Measurements from ENCODE around the gene PLXNB3. TPM values are rescaled to one million over a fixed set of nuclear protein-coding genes. Genes with fewer than 3 reads are reported as not detected.

Gene PLXNB3
- total and polyA plus RNA-seq, 2 experiments from 2014 or later, result 0.70 to 4.1 TPM

- no peaks in the 10 kb centered on the region for H3K79me2 ChIP-seq (replicated peaks; ENCODE audit: insufficient read depth)
- H3K4me2 ChIP-seq, result no peak overlapping the region
- no peaks in the 10 kb centered on the region for H3K4me1 ChIP-seq (ENCODE audit: insufficient read depth)
- no peaks in the 10 kb centered on the region for H3K27me3 ChIP-seq (ENCODE audit: insufficient read depth)
- ATAC-seq, result no peak
- H3K9me2 ChIP-seq (ENCODE audit: insufficient read depth), result no peaks in the 10 kb centered on the region
- Mint-ChIP-seq H3K27me3 (ENCODE audit: insufficient read depth, low read depth, poor library complexity) (peaks cover 3% of the 10 kb centered on the region), H3K36me3 (ENCODE audit: low read depth) (no peaks in the 10 kb centered on the region), H3K4me3 (no peak overlapping the region), H3K27ac (no peak overlapping the region), H3K4me1 (no peaks in the 10 kb centered on the region), H3K9me3 (no peaks in the 10 kb centered on the region)
- no peak overlapping the region for H3K27ac ChIP-seq (ENCODE audit: low read depth)
- TF ChIP-seq CTCF (conservative IDR thresholded peaks at IDR 0.05; ENCODE audit: low read depth in 2 of 2) (no peak), NANOG (IDR thresholded peaks at IDR 0.05; ENCODE audit: borderline replicate concordance) (no peak), POLR2AphosphoS5 (IDR thresholded peaks at IDR 0.05; ENCODE audit: low read depth) (no peak), ZNF331 (CRISPR knock-in tag; IDR thresholded peaks at IDR 0.05; ENCODE audit: low read depth) (no peak)
- H4K20me1 ChIP-seq (replicated peaks; ENCODE audit: insufficient read depth), result no peaks in the 10 kb centered on the region
- H3K36me3 ChIP-seq (ENCODE audit: insufficient read depth), result no peaks in the 10 kb centered on the region
- H2AFZ ChIP-seq, result no peak overlapping the region
- no peak for DNase-seq (ENCODE audit: low spot score)
- H3F3A ChIP-seq (replicated peaks; ENCODE audit: low read depth), result no peaks in the 10 kb centered on the region
- H3K4me3 ChIP-seq, result no peak overlapping the region
Observed at GRCh38 chrX:153772316-153773217, 8.5 kb downstream of the PLXNB3 start.

- Histone ChIP-seq H3K4me2 (no peak overlapping the region), H3K9me2 (ENCODE audit: insufficient read depth) (no peaks in the 10 kb centered on the region), H3K36me3 (ENCODE audit: insufficient read depth) (no peaks in the 10 kb centered on the region), H3K4me1 (ENCODE audit: insufficient read depth) (no peaks in the 10 kb centered on the region), H2AFZ (no peak overlapping the region), H4K20me1 (replicated peaks; ENCODE audit: insufficient read depth) (no peaks in the 10 kb centered on the region), H3K27me3 (ENCODE audit: insufficient read depth) (no peaks in the 10 kb centered on the region), H3K79me2 (replicated peaks; ENCODE audit: insufficient read depth) (no peaks in the 10 kb centered on the region), H3K27ac (ENCODE audit: low read depth) (no peak overlapping the region), H3F3A (replicated peaks; ENCODE audit: low read depth) (no peaks in the 10 kb centered on the region), H3K4me3 (no peak overlapping the region)
- no peak overlapping the region for H3K4me3 Mint-ChIP-seq
- H3K9me3 Mint-ChIP-seq, result no peaks in the 10 kb centered on the region
- DNase-seq (ENCODE audit: low spot score) (no peak), ATAC-seq (no peak)
- no peak overlapping the region for H3K27ac Mint-ChIP-seq
- peaks cover 3% of the 10 kb centered on the region for H3K27me3 Mint-ChIP-seq (ENCODE audit: insufficient read depth, low read depth, poor library complexity)
- no peaks in the 10 kb centered on the region for H3K36me3 Mint-ChIP-seq (ENCODE audit: low read depth)
- no peaks in the 10 kb centered on the region for H3K4me1 Mint-ChIP-seq
- TF ChIP-seq ZNF331 (CRISPR knock-in tag; IDR thresholded peaks at IDR 0.05; ENCODE audit: low read depth) (no peak), CREB1 (CRISPR knock-in tag; IDR thresholded peaks at IDR 0.05; ENCODE audit: low read depth) (no peak), REST (IDR thresholded peaks at IDR 0.05; ENCODE audit: unreplicated experiment) (no peak), POLR2AphosphoS5 (IDR thresholded peaks at IDR 0.05; ENCODE audit: low read depth) (no peak)
- TF ChIP-seq, protein P1, sequence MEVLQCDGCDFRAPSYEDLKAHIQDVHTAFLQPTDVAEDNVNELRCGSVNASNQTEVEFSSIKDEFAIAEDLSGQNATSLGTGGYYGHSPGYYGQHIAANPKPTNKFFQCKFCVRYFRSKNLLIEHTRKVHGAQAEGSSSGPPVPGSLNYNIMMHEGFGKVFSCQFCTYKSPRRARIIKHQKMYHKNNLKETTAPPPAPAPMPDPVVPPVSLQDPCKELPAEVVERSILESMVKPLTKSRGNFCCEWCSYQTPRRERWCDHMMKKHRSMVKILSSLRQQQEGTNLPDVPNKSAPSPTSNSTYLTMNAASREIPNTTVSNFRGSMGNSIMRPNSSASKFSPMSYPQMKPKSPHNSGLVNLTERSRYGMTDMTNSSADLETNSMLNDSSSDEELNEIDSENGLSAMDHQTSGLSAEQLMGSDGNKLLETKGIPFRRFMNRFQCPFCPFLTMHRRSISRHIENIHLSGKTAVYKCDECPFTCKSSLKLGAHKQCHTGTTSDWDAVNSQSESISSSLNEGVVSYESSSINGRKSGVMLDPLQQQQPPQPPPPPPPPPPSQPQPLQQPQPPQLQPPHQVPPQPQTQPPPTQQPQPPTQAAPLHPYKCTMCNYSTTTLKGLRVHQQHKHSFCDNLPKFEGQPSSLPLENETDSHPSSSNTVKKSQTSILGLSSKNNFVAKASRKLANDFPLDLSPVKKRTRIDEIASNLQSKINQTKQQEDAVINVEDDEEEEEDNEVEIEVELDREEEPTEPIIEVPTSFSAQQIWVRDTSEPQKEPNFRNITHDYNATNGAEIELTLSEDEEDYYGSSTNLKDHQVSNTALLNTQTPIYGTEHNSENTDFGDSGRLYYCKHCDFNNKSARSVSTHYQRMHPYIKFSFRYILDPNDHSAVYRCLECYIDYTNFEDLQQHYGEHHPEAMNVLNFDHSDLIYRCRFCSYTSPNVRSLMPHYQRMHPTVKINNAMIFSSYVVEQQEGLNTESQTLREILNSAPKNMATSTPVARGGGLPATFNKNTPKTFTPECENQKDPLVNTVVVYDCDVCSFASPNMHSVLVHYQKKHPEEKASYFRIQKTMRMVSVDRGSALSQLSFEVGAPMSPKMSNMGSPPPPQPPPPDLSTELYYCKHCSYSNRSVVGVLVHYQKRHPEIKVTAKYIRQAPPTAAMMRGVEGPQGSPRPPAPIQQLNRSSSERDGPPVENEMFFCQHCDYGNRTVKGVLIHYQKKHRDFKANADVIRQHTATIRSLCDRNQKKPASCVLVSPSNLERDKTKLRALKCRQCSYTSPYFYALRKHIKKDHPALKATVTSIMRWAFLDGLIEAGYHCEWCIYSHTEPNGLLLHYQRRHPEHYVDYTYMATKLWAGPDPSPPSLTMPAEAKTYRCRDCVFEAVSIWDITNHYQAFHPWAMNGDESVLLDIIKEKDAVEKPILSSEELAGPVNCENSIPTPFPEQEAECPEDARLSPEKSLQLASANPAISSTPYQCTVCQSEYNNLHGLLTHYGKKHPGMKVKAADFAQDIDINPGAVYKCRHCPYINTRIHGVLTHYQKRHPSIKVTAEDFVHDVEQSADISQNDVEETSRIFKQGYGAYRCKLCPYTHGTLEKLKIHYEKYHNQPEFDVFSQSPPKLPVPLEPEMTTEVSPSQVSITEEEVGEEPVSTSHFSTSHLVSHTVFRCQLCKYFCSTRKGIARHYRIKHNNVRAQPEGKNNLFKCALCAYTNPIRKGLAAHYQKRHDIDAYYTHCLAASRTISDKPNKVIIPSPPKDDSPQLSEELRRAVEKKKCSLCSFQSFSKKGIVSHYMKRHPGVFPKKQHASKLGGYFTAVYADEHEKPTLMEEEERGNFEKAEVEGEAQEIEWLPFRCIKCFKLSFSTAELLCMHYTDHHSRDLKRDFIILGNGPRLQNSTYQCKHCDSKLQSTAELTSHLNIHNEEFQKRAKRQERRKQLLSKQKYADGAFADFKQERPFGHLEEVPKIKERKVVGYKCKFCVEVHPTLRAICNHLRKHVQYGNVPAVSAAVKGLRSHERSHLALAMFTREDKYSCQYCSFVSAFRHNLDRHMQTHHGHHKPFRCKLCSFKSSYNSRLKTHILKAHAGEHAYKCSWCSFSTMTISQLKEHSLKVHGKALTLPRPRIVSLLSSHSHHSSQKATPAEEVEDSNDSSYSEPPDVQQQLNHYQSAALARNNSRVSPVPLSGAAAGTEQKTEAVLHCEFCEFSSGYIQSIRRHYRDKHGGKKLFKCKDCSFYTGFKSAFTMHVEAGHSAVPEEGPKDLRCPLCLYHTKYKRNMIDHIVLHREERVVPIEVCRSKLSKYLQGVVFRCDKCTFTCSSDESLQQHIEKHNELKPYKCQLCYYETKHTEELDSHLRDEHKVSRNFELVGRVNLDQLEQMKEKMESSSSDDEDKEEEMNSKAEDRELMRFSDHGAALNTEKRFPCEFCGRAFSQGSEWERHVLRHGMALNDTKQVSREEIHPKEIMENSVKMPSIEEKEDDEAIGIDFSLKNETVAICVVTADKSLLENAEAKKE (CRISPR knock-in tag; IDR thresholded peaks at IDR 0.05), result no peak
Observed at GRCh38 chrX:153773218-153773611, 9.2 kb downstream of the PLXNB3 start.

Measured in GM23338 (cell line).